ENCODE measurements around the gene PDE3A.
A peak's percentile ranks its signal among the peaks of the same experiment; 100 is the strongest.

Gene PDE3A

GRCh38 chr12:20477255-20477654, 108.9 kb downstream of the PDE3A start:
- H3K27ac ChIP-seq = no peak overlapping the region
- TF ChIP-seq, protein P1, sequence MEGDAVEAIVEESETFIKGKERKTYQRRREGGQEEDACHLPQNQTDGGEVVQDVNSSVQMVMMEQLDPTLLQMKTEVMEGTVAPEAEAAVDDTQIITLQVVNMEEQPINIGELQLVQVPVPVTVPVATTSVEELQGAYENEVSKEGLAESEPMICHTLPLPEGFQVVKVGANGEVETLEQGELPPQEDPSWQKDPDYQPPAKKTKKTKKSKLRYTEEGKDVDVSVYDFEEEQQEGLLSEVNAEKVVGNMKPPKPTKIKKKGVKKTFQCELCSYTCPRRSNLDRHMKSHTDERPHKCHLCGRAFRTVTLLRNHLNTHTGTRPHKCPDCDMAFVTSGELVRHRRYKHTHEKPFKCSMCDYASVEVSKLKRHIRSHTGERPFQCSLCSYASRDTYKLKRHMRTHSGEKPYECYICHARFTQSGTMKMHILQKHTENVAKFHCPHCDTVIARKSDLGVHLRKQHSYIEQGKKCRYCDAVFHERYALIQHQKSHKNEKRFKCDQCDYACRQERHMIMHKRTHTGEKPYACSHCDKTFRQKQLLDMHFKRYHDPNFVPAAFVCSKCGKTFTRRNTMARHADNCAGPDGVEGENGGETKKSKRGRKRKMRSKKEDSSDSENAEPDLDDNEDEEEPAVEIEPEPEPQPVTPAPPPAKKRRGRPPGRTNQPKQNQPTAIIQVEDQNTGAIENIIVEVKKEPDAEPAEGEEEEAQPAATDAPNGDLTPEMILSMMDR (conservative IDR thresholded peaks at IDR 0.05) = no peak
- TF ChIP-seq ZFX (IDR thresholded peaks at IDR 0.05) = no peak

- no peak overlapping the region for H3K27ac ChIP-seq
- TF ChIP-seq, protein P1 (conservative IDR thresholded peaks at IDR 0.05) = no peak
- TF ChIP-seq ZFX (IDR thresholded peaks at IDR 0.05) = no peak
Measured at GRCh38 chr12:20477672-20478071, 109.3 kb downstream of the PDE3A start.

GRCh38 chr12:20482491-20483054, 114.2 kb downstream of the PDE3A start:
- TF ChIP-seq, protein P1 (conservative IDR thresholded peaks at IDR 0.05) = no peak
- TF ChIP-seq ZFX (IDR thresholded peaks at IDR 0.05) = no peak
- H3K27ac ChIP-seq = no peak overlapping the region

DNA sequence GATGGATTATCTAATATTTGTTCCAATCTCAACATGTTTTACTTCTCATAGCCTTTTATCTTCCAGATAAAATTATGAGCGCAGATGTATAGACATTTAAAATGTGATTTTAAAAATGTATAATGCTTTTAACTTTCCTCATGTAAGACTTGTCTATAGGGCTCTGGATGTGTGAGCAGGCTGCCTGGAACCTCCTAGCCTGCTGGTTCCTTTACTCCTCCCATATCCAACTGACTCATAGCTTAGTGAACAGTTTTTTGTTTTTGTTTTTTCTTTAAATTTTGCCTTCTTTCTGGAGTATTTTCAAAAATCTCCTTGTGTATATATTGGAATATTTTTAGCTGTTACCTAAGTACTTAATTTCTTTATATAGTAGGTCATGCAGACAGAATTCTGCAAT, 115.4 kb downstream of the PDE3A start:
- H3K27ac ChIP-seq = no peak overlapping the region
- TF ChIP-seq ZFX (IDR thresholded peaks at IDR 0.05) = no peak

GRCh38 chr12:20486233-20486632, 117.9 kb downstream of the PDE3A start:
- TF ChIP-seq, protein P1 (conservative IDR thresholded peaks at IDR 0.05) = peak; percentile 24
- no peak for TF ChIP-seq ZFX (IDR thresholded peaks at IDR 0.05)
- H3K27ac ChIP-seq = no peak overlapping the region

- no peak overlapping the region for H3K27ac ChIP-seq
- TF ChIP-seq, protein P1 (conservative IDR thresholded peaks at IDR 0.05) = no peak
- TF ChIP-seq ZFX (IDR thresholded peaks at IDR 0.05) = no peak
Measured at GRCh38 chr12:20487519-20487918, 119.2 kb downstream of the PDE3A start.

GRCh38 chr12:20489645-20490044, 121.3 kb downstream of the PDE3A start:
- no peak for TF ChIP-seq ZFX (IDR thresholded peaks at IDR 0.05)
- H3K27ac ChIP-seq = no peak overlapping the region

GRCh38 chr12:20490213-20490612, 121.9 kb downstream of the PDE3A start:
- TF ChIP-seq ZFX (IDR thresholded peaks at IDR 0.05) = no peak
- TF ChIP-seq, protein P1 (conservative IDR thresholded peaks at IDR 0.05) = no peak

More at GRCh38 chr12:20490213-20490612, 121.9 kb downstream of the PDE3A start:
- no peak overlapping the region for H3K27ac ChIP-seq
